Body of pancreas (tissue), 4 donors: ENCODE data around the gene SDS. TPM values are rescaled to one million over a fixed set of nuclear protein-coding genes. Genes with fewer than 3 reads are reported as not detected.

Experiments used
- ATAC-seq: fragments of 150-250 bp; one replicate; pipeline ENCODE4 v1.9.1; 2016
- DNase-seq, 4 donors: peaks; one replicate each; pipeline ENCODE4 v3.0.0-alpha.2; 2019
- H3K27ac ChIP-seq, 4 donors: fragments of 200-600 bp; sonication (generic); 1 replicate in 3 of 4; 2 replicates in 1 of 4; pipeline versions ENCODE4 v1.5.1 to v1.6.1; 2016 to 2019; ENCODE audit warnings: mild to moderate bottlenecking in 1 of 4, mixed read lengths in 1 of 4, moderate library complexity in 1 of 4
- H3K27me3 ChIP-seq, 2 donors: fragments of 200-600 bp; sonication (generic); one replicate each; pipeline ENCODE4 v1.6.0; 2016; ENCODE audit warnings: mild to moderate bottlenecking in 1 of 2
- H3K36me3 ChIP-seq, 2 donors: fragments of 200-600 bp; sonication (generic); replicated peaks in 1 of 2; 2 replicates each; pipeline ENCODE4 v1.5.1; 2016; ENCODE audit warnings: low read depth in 2 of 2; ENCODE audit not compliant: insufficient read depth in 1 of 2
- H3K4me1 ChIP-seq: fragments of 200-600 bp; sonication (generic); one replicate; pipeline ENCODE4 v1.6.0; 2016
- H3K4me3 ChIP-seq, 2 donors: fragments of 200-600 bp; sonication (generic); 1 replicate in 1 of 2; 2 replicates in 1 of 2; pipeline ENCODE4 v1.5.1; 2016 to 2019
- H3K9me3 ChIP-seq, 3 donors: fragments of 200-600 bp; sonication (generic); 1 replicate in 2 of 3; 2 replicates in 1 of 3; pipeline ENCODE4 v1.5.1; 2016
- POLR2A ChIP-seq, 3 donors: fragments of 450-650 bp; IDR thresholded peaks; one replicate each; pipeline ENCODE4 v1.6.1; 2016; ENCODE audit warnings: antibody characterized with exemption in 3 of 3, mild to moderate bottlenecking in 2 of 3
- WGBS, 2 donors: methylation state at CpG; one replicate each; pipeline ENCODE4 v1.1.5; 2017; 5-methylcytosine and 5-hydroxymethylcytosine counted together
- intact Hi-C: fragments of 100-400 bp; cut with DNase I; formaldehyde crosslinking; loops from one replicate; pipeline ENCODE4 v1.15.1; 2023
- total RNA-seq, 2 donors: library from RNA; depleted of rRNA; stranded (reverse); fragments of >200 nt; gene quantifications; one replicate each; pipeline ENCODE4 v1.1.0, GENCODE V29; 2016
- TF ChIP-seq, protein P1 (sequence below), 7 experiments: fragments of 450-650 bp in 4 of 7; fragments of 200-600 bp in 3 of 7; sonication (generic) in 3 of 7; IDR thresholded peaks; one replicate each; pipeline ENCODE4 v1.5.1; 2016 to 2019; ENCODE audit warnings: antibody characterized with exemption in 7 of 7

Gene SDS
- total RNA-seq, 2 donors from 2014 or later = 0.33 to 0.52 TPM

DNA sequence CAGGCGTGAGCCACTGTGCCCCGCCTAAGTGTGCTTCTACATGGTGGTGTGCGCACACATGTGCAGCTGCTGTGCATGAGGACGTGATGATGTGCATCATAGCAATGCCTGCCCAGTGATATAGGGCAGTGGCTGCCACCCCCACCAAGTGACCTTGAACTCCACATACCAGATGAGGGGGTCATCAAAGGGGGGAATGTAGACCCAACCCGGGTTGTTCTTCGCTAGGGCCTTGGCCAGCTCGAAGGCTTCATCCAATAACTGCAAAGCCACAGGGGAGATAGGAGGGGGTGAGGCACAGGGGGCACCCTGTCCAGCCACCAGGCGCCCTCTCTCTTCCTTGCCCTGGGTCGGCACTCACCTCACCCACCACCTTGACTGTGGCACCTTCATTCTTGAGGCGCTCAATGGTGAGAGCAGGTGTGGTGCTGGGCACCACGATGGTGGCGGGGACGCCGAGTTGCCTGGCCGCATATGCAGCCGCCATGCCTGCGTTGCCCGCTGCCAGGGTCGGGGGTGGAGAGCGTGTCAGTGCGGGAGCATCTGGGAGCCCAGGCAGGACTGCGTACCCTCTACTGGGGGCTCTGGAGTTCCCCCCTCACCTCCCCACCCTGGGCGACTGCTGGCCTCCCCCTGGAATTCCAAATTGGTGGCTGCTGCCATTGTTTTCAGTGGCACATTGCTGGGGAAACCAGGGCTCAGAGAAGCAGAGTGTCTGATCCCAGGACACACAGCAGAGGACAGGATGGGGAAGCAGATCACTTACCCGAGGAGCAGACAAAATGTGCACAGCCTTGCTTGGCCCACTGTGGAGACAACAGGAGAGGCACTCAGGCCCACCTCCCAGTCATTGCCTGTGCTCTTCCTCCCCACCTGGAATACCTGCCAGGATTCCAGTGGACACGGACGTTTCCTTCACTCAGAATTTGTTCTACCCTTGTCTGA is 5.1 kb downstream of the SDS start:
- H3K9me3 ChIP-seq = no peaks in the 10 kb centered on the region
- WGBS, 2 donors = 55 to 68% methylated on average over 9 to 25 of the region's 26 CpGs
- ATAC-seq = no peak
- no peak overlapping the region for H3K4me3 ChIP-seq
- no peaks in the 10 kb centered on the region for H3K36me3 ChIP-seq
- peaks cover 0 to 7% of the 10 kb centered on the region in 2 donors for H3K27me3 ChIP-seq
- intact Hi-C loops = no loop called here
- TF ChIP-seq POLR2A (IDR thresholded peaks at IDR 0.05) = no peak
- TF ChIP-seq, protein P1, sequence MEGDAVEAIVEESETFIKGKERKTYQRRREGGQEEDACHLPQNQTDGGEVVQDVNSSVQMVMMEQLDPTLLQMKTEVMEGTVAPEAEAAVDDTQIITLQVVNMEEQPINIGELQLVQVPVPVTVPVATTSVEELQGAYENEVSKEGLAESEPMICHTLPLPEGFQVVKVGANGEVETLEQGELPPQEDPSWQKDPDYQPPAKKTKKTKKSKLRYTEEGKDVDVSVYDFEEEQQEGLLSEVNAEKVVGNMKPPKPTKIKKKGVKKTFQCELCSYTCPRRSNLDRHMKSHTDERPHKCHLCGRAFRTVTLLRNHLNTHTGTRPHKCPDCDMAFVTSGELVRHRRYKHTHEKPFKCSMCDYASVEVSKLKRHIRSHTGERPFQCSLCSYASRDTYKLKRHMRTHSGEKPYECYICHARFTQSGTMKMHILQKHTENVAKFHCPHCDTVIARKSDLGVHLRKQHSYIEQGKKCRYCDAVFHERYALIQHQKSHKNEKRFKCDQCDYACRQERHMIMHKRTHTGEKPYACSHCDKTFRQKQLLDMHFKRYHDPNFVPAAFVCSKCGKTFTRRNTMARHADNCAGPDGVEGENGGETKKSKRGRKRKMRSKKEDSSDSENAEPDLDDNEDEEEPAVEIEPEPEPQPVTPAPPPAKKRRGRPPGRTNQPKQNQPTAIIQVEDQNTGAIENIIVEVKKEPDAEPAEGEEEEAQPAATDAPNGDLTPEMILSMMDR (IDR thresholded peaks at IDR 0.05) = no peak
- H3K27ac ChIP-seq = no peak overlapping the region
- peaks cover 2% of the 10 kb centered on the region for H3K4me1 ChIP-seq
- DNase-seq = no peak

DNA sequence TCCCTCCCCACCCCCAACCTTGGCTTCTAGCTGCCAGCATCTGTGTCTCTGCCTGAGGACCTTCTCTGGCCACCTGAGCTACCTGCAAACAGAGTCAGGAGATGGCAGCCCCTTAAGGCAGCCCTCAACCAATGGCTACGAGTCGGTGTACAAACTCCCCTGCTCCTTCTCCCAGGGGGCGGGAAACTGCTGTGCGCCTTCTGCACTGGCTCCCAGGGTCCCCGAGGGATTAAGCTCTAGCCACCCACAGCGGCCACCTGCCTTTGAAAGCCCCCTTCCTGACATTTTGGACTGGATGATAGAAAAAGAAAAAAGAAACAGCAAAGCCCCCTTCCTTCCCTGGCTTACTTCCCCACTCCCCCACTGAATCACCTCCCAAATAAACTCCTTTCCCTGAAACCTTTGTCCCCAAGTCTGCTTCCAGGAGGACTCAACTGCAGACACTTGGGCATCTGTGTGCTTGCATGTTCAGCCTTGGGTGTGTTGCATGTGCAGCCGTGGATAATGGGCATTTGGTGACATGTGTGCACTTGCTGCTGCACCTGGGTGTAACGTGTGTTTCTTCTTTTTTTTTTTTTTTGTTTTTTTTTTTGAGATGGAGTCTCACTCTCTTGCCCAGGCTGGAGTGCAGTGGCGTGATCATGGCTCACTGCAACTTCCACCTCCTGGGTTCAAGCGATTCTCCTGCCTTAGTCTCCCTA is 6.0 kb downstream of the SDS start:
- Histone ChIP-seq H3K9me3 (no peaks in the 10 kb centered on the region), H3K36me3 (no peaks in the 10 kb centered on the region), H3K27ac (no peak overlapping the region), H3K4me3 (no peak overlapping the region), H3K4me1 (no peaks in the 10 kb centered on the region), H3K27me3 (peaks cover 0 to 7% of the 10 kb centered on the region in 2 donors)
- intact Hi-C loops = no loop called here
- ATAC-seq = no peak
- 26 to 31% methylated on average over 9 to 10 of the region's 10 CpGs for WGBS, 2 donors
- DNase-seq = no peak
- TF ChIP-seq POLR2A (IDR thresholded peaks at IDR 0.05) = no peak
- TF ChIP-seq, protein P1 (IDR thresholded peaks at IDR 0.05) = no peak

DNA sequence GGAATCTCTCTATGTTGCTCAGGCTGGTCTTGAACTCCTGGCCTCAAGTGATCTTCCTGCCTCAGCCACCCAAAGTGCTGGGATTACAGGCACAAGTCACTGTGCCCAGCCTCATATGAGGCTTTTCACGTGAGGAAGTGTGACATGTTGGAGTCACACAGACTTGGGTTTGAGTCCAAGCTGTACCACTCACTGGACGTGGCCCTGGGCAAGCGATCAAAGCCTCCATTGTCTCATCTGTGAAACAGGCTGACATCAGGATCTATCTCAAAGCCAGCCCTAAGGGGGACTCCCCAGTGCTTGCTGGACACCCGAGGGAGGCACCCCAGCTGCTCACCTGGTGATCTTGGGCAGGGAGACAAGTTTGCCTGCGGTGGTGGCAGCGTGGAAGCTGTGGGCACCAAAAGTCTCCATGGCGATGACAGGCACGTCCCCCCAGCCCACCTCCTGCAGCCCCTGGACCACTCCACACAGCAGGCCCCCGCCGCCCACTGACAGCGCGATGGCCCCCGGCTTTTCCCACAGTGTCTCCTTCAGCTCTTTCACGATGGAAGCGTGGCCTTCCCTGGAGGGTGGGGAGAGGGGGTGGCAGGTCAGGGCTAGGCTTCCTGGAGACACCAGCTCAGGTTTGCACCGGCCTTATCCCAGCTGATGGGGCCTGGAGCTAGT is 6.7 kb downstream of the SDS start:
- 43 to 44% methylated on average over 6 to 16 of the region's 16 CpGs for WGBS, 2 donors
- intact Hi-C loops = no loop called here
- no peaks in the 10 kb centered on the region for H3K9me3 ChIP-seq
- H3K27ac ChIP-seq = no peak overlapping the region
- H3K27me3 ChIP-seq = peaks cover 0 to 7% of the 10 kb centered on the region in 2 donors
- TF ChIP-seq, protein P1 (IDR thresholded peaks at IDR 0.05) = no peak
- TF ChIP-seq POLR2A (IDR thresholded peaks at IDR 0.05) = no peak
- ATAC-seq (no peak), DNase-seq (no peak)
- no peaks in the 10 kb centered on the region for H3K4me1 ChIP-seq
- H3K36me3 ChIP-seq = no peaks in the 10 kb centered on the region
- H3K4me3 ChIP-seq = no peak overlapping the region

DNA sequence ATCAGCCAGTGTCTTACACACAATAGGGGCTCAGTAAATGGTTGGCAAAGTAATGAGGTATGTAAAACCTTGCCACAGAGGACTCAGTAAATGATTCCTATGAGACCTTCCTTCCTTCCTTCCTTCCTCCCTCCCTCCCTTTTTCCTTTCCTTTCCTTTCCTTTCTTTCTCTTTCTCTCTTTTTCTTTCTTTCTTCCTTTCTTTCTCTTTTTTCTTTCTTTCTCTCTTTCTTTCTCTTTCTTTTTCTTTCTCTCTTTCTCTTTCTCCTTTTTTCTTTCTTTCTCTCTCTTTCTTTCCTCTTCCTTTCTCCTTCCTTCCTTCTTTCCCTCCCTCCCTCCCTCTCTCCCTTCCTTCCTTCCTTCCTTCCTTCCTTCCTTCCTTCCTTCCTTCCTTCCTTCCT is 7.5 kb downstream of the SDS start:
- no peak for ATAC-seq
- peaks cover 0 to 7% of the 10 kb centered on the region in 2 donors for H3K27me3 ChIP-seq
- DNase-seq = no peak
- intact Hi-C loops = no loop called here
- no peaks in the 10 kb centered on the region for H3K36me3 ChIP-seq
- TF ChIP-seq, protein P1 (IDR thresholded peaks at IDR 0.05) = no peak
- TF ChIP-seq POLR2A (IDR thresholded peaks at IDR 0.05) = no peak
- no peak overlapping the region for H3K27ac ChIP-seq
- H3K4me1 ChIP-seq = no peaks in the 10 kb centered on the region
- no peak overlapping the region for H3K4me3 ChIP-seq
- H3K9me3 ChIP-seq = no peaks in the 10 kb centered on the region
